ENCODE data around the gene TBC1D9. TPM values are rescaled to one million over a fixed set of nuclear protein-coding genes. Genes with fewer than 3 reads are reported as not detected.
A peak's percentile ranks its signal among the peaks of the same experiment; 100 is the strongest.

The TBC1D9 gene
- total RNA-seq, 1 experiment from 2014 or later, result 17.0 TPM

DNA sequence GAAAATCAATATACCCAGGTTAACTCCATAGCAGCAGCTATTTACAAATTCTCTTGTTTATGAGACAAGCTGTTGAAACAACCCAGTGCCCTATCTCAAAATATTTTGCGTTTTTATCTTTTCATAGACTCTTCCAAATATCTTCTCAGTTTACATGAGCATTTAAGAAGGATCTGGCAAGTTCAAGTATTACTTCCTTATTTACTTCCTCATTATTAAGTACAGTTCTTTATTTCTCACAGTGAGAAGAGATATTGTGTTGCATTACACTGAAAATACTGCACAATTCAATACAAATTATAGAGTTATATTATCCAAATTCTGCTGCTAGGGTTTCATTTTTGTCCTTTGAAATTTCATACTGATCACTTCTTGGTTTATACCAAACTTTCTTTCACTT lies 143.8 kb downstream of the TBC1D9 start:
- BruUV-seq (replicated peaks), result no TSS peak
- no peaks in the 10 kb centered on the region for H3K27me3 ChIP-seq (ENCODE audit: insufficient read depth, low read depth)
- TF ChIP-seq EZH2 (IDR thresholded peaks at IDR 0.05; ENCODE audit: low read depth), result no peak
- TF ChIP-seq CTCF (conservative IDR thresholded peaks at IDR 0.05), result no peak
- CTCF ChIA-PET, result no interaction called here
- H3K27ac ChIP-seq, result no peak overlapping the region
- no peak overlapping the region for H2AFZ ChIP-seq
- POLR2A ChIA-PET (ENCODE audit: unreplicated experiment), result no interaction called here
- no peaks in the 10 kb centered on the region for H4K20me1 ChIP-seq (ENCODE audit: insufficient read depth)
- no peaks in the 10 kb centered on the region for H3F3A ChIP-seq (ENCODE audit: insufficient read depth, low read depth)
- H3K4me1 ChIP-seq (replicated peaks; ENCODE audit: insufficient read depth), result peaks cover 12% of the 10 kb centered on the region; the same call in 1 of the 2 replicates
- no peaks in the 10 kb centered on the region for H3K79me2 ChIP-seq (ENCODE audit: low read depth)
- H3K9me2 ChIP-seq (ENCODE audit: insufficient read depth), result no peaks in the 10 kb centered on the region
- intact Hi-C loops (cut with micrococcal nuclease; ENCODE audit: unreplicated experiment), result loop anchor here (5.0 kb wide), 1 partner anchor 240 kb away; no protein-coding TSS in a partner anchor
- no peak for DNase-seq
- H3K4me2 ChIP-seq, result no peak overlapping the region
- no peaks in the 10 kb centered on the region for H3K9me3 ChIP-seq (ENCODE audit: insufficient read depth, low read depth)
- H3K36me3 ChIP-seq (ENCODE audit: low read depth), result no peaks in the 10 kb centered on the region
- H3K4me3 ChIP-seq, result no peak overlapping the region

GRCh38 chr4:140611854-140612253 lies 144.3 kb downstream of the TBC1D9 start:
- no peak for DNase-seq
- CTCF ChIA-PET, result no interaction called here

GRCh38 chr4:140609548-140610425 lies 146.4 kb downstream of the TBC1D9 start:
- ChIA-PET CTCF (interaction anchor here (0.6 to 1.1 kb wide), 3 partner anchors 13 to 250 kb away, joined by 3 to 8 read pairs (median 6); no protein-coding TSS in a partner anchor), POLR2A (ENCODE audit: unreplicated experiment) (interaction anchor here (0.7 kb wide), 1 partner anchor 29 kb away, joined by 19 read pairs; no protein-coding TSS in a partner anchor)
- H3K4me3 ChIP-seq, result no peak overlapping the region
- BruUV-seq (replicated peaks), result no TSS peak
- H3K27me3 ChIP-seq (ENCODE audit: insufficient read depth, low read depth), result no peaks in the 10 kb centered on the region
- no peaks in the 10 kb centered on the region for H4K20me1 ChIP-seq (ENCODE audit: insufficient read depth)
- H3K4me2 ChIP-seq, result no peak overlapping the region
- H3K9me3 ChIP-seq (ENCODE audit: insufficient read depth, low read depth), result no peaks in the 10 kb centered on the region
- no peak overlapping the region for H3K27ac ChIP-seq
- H3K79me2 ChIP-seq (ENCODE audit: low read depth), result no peaks in the 10 kb centered on the region
- DNase-seq, result no peak
- no peaks in the 10 kb centered on the region for H3F3A ChIP-seq (ENCODE audit: insufficient read depth, low read depth)
- H3K9me2 ChIP-seq (ENCODE audit: insufficient read depth), result no peaks in the 10 kb centered on the region
- TF ChIP-seq EZH2 (IDR thresholded peaks at IDR 0.05; ENCODE audit: low read depth) (no peak), CTCF (conservative IDR thresholded peaks at IDR 0.05) (peak; percentile 68)
- H3K36me3 ChIP-seq (ENCODE audit: low read depth), result no peaks in the 10 kb centered on the region
- intact Hi-C loops (cut with micrococcal nuclease; ENCODE audit: unreplicated experiment), result loop anchor here (1.0 to 5.0 kb wide), 3 partner anchors 243 to 954 kb away; no protein-coding TSS in a partner anchor
- H3K4me1 ChIP-seq (replicated peaks; ENCODE audit: insufficient read depth), result no peaks in the 10 kb centered on the region; the same call in 1 of the 2 replicates
- peak overlapping the region; percentile 27; the same call in 1 of the 2 replicates for H2AFZ ChIP-seq

More at GRCh38 chr4:140611854-140612253, 144.3 kb downstream of the TBC1D9 start:
- H3F3A ChIP-seq (ENCODE audit: insufficient read depth, low read depth), result no peaks in the 10 kb centered on the region
- no TSS peak for BruUV-seq (replicated peaks)
- H2AFZ ChIP-seq, result no peak overlapping the region
- intact Hi-C loops (cut with micrococcal nuclease; ENCODE audit: unreplicated experiment), result loop anchor here (5.0 kb wide), 1 partner anchor 240 kb away; no protein-coding TSS in a partner anchor
- POLR2A ChIA-PET (ENCODE audit: unreplicated experiment), result no interaction called here
- no peaks in the 10 kb centered on the region for H3K27me3 ChIP-seq (ENCODE audit: insufficient read depth, low read depth)
- H3K27ac ChIP-seq, result no peak overlapping the region
- H3K9me2 ChIP-seq (ENCODE audit: insufficient read depth), result no peaks in the 10 kb centered on the region
- no peaks in the 10 kb centered on the region for H3K9me3 ChIP-seq (ENCODE audit: insufficient read depth, low read depth)
- no peak for TF ChIP-seq EZH2 (IDR thresholded peaks at IDR 0.05; ENCODE audit: low read depth)
- H3K36me3 ChIP-seq (ENCODE audit: low read depth), result no peaks in the 10 kb centered on the region
- no peaks in the 10 kb centered on the region for H4K20me1 ChIP-seq (ENCODE audit: insufficient read depth)
- H3K4me1 ChIP-seq (replicated peaks; ENCODE audit: insufficient read depth), result peaks cover 12% of the 10 kb centered on the region; the same call in 1 of the 2 replicates
- H3K79me2 ChIP-seq (ENCODE audit: low read depth), result no peaks in the 10 kb centered on the region
- no peak overlapping the region for H3K4me3 ChIP-seq
- H3K4me2 ChIP-seq, result no peak overlapping the region

Data from PC-9 (cell line).